Mammary microvascular endothelial cell (primary cell): ENCODE data around the gene PTDSS2. TPM values are rescaled to one million over a fixed set of nuclear protein-coding genes. Genes with fewer than 3 reads are reported as not detected.

Experiments used
- total RNA-seq: library from RNA; depleted of rRNA; stranded (reverse); fragments of >200 nt; gene quantifications from 2 replicates; pipeline ENCODE4 v1.2.3, GENCODE V29; 2015

The PTDSS2 gene
- total RNA-seq, result 33.6 and 52.3 TPM in 2 replicates

GRCh38 chr11:449889-450808, at the start of gene PTDSS2:
TSS of gene PTDSS2 (plus strand) at chr11:450279. CDS start at chr11:450456, 177 bp downstream.

GRCh38 chr11:441418-442274, 8.4 kb upstream of the PTDSS2 start, which contains the start of gene ANO9:
TSS of gene ANO9 (minus strand) at chr11:442011. CDS start at chr11:441926, 85 bp downstream.

GRCh38 chr11:506995-507726, 57.1 kb downstream of the PTDSS2 start, which contains the start of gene RNH1:
TSS of gene RNH1 (minus strand) at chr11:507242. CDS start at chr11:502162, 5,080 bp downstream.

GRCh38 chr11:535519-536454, 85.7 kb downstream of the PTDSS2 start, which contains the start of gene HRAS:
TSS of gene HRAS (minus strand) at chr11:535576.

GRCh38 chr11:536841-537621, 87.0 kb downstream of the PTDSS2 start, which contains the start of gene LRRC56:
TSS of gene LRRC56 (plus strand) at chr11:537527. CDS start at chr11:540685, 3,158 bp downstream.

Other genes with a start within 250 kb of the PTDSS2 start
- gene BET1L, start 242.9 kb upstream of the PTDSS2 start, total RNA-seq, result 15.4 and 17.0 TPM in 2 replicates
- 109 and 164 TPM in 2 replicates for gene RIC8A, start 242.6 kb upstream of the PTDSS2 start, total RNA-seq
- gene SIRT3, start 213.9 kb upstream of the PTDSS2 start, total RNA-seq, result 6.3 and 8.7 TPM in 2 replicates
- 204 and 227 TPM in 2 replicates for gene PSMD13, start 213.3 kb upstream of the PTDSS2 start, total RNA-seq
- not detected in 2 replicates for gene NLRP6, start 171.9 kb upstream of the PTDSS2 start, total RNA-seq
- gene PGGHG, start 161.2 kb upstream of the PTDSS2 start, total RNA-seq, result 7.1 and 8.0 TPM in 2 replicates
- not detected in 2 replicates for gene IFITM5, start 150.8 kb upstream of the PTDSS2 start, total RNA-seq
- 230 and 259 TPM in 2 replicates for gene IFITM2, start 142.5 kb upstream of the PTDSS2 start, total RNA-seq
- 47.6 and 56.4 TPM in 2 replicates for gene IFITM1, start 136.2 kb upstream of the PTDSS2 start, total RNA-seq
- 288 and 289 TPM in 2 replicates for gene IFITM3, start 129.4 kb upstream of the PTDSS2 start, total RNA-seq
- gene B4GALNT4, start 80.8 kb upstream of the PTDSS2 start, total RNA-seq, result 0.05 TPM in 1 of 2 replicates, not detected in the other
- 1.6 and 2.6 TPM in 2 replicates for gene PKP3, start 56.1 kb upstream of the PTDSS2 start, total RNA-seq
- 48.3 and 58.3 TPM in 2 replicates for gene SIGIRR, start 35.3 kb upstream of the PTDSS2 start, total RNA-seq
- gene ANO9, start 8.3 kb upstream of the PTDSS2 start, total RNA-seq, result 0.20 and 0.89 TPM in 2 replicates
- gene RNH1, start 57.0 kb downstream of the PTDSS2 start, total RNA-seq, result 308 and 315 TPM in 2 replicates
- gene HRAS, start 85.3 kb downstream of the PTDSS2 start, total RNA-seq, result 102 and 109 TPM in 2 replicates
- gene LRRC56, start 87.2 kb downstream of the PTDSS2 start, total RNA-seq, result 0.05 and 0.73 TPM in 2 replicates
- 0.05 and 0.20 TPM in 2 replicates for gene LMNTD2, start 110.5 kb downstream of the PTDSS2 start, total RNA-seq
- gene RASSF7, start 110.7 kb downstream of the PTDSS2 start, total RNA-seq, result 10.8 and 12.0 TPM in 2 replicates
- gene PHRF1, start 126.2 kb downstream of the PTDSS2 start, total RNA-seq, result 20.1 and 25.4 TPM in 2 replicates
- 76.0 and 84.2 TPM in 2 replicates for gene IRF7, start 165.7 kb downstream of the PTDSS2 start, total RNA-seq
- not detected in 2 replicates for gene CDHR5, start 174.7 kb downstream of the PTDSS2 start, total RNA-seq
- not detected in 2 replicates for gene SCT, start 176.9 kb downstream of the PTDSS2 start, total RNA-seq
- not detected in 2 replicates for gene DRD4, start 187.0 kb downstream of the PTDSS2 start, total RNA-seq
- gene DEAF1, start 244.9 kb downstream of the PTDSS2 start, total RNA-seq, result 23.1 and 27.8 TPM in 2 replicates
- gene TMEM80, start 245.5 kb downstream of the PTDSS2 start, total RNA-seq, result 16.9 and 17.5 TPM in 2 replicates